Left lobe of liver (tissue), 2 donors: ENCODE results near the gene SNF8. TPM values are rescaled to one million over a fixed set of nuclear protein-coding genes. Genes with fewer than 3 reads are reported as not detected.
"Not testable (repeated sequence)": the region's sequence is repeated elsewhere in the genome, so short reads cannot be mapped to it uniquely, and the experiment has no call there.

Experiments used
- ATAC-seq: fragments of 200-7000 bp; cut with Tn5 transposase; one replicate; pipeline ENCODE4 v1.9.1; 2020; ENCODE audit warnings: mild to moderate bottlenecking, moderate library complexity
- DNase-seq: peaks from one replicate; pipeline ENCODE4 v3.0.0-alpha.2; 2020; ENCODE audit warnings: low spot score
- total RNA-seq: library from RNA; stranded (reverse); gene quantifications from one replicate; pipeline ENCODE4 v1.2.1, GENCODE V29; 2021
- donor health status: DM: no; HTN: no; CAD: no; lungs with moderate emphysema.
- donor health status: DM: no; HTN: yes; CAD: no.

Gene SNF8, protein sequence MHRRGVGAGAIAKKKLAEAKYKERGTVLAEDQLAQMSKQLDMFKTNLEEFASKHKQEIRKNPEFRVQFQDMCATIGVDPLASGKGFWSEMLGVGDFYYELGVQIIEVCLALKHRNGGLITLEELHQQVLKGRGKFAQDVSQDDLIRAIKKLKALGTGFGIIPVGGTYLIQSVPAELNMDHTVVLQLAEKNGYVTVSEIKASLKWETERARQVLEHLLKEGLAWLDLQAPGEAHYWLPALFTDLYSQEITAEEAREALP
- 53.4 TPM for total RNA-seq

DNA sequence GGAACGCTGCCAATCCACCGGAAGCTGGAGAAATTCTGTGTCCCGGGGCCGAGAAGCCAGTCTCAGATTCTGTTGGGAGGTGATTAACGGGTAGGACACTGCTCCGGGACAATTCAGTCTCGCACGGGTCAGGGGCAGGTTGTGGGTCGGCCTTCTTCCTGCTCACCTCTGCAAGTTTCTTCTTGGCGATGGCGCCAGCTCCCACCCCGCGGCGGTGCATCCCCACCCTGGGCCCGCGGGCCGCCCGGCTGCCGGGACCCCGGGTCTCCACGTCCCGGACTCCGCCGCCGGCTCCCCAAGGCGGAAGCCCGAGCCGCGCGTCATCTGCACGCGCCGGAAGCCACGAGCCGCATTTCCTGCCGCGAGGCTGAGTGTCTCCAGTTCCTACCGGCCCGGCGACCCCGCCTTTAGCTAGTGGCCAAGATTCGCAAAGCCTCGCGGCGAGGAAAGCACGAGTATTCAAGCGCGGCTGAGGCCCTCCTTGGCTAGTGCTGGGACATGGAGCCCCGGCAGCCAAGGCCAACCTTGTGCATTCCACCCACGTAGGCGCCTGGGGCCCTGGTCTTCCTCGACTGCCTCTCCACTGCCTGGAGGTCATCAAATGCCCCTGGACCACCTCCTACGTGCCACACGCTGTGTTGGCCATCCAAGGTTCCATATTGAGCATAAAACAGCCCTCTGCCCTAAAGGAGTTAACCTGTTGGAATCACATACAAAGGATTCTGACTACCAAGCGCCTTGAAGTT is at the start of gene SNF8:
SNF8 (minus strand) TSS at position 328 of the 746 bp plus-strand sequence; CDS start at position 220, 108 bp downstream.
- DNase-seq: peak; percentile 91
- ATAC-seq: peak; percentile 98

DNA sequence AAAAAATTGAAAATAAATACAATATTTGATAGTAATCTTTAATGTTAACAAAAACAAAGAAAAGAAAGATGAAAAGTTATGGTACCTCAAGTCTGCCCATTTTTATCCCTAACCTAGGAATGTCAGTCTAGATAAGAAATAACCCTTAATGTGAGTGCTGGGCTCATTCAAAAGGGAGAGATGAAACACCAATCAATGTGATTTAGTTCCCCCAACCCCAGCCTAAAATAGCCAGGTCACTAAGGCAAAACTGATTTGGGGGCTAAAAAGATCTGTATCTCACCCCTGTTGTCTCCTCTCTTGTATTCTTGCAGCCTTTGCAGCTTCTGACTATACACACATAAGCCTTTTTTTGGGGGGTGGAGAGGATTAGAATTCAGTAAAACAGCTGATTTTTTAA is 49.3 kb upstream of the SNF8 start:
- no peak for ATAC-seq
- DNase-seq: no peak

DNA sequence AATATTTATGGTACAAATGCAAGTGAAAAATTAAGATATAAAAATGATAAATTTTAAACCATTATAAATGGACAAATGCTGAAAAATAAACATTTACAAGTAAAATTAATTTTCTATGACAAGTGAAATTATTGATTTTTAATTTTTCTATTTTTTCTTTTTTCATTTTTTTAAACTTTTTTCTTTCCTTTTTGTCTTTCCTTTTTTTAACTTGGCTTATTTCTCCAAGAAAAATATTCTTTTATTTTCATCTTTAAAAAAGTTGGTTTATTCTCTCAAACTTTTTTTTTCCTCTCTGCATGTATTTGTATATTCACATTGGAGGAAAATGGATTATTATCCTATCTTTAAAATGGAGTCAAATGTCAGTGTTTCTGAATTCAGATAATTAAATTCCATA is 48.7 kb upstream of the SNF8 start:
- no peak for ATAC-seq
- DNase-seq: no peak

DNA sequence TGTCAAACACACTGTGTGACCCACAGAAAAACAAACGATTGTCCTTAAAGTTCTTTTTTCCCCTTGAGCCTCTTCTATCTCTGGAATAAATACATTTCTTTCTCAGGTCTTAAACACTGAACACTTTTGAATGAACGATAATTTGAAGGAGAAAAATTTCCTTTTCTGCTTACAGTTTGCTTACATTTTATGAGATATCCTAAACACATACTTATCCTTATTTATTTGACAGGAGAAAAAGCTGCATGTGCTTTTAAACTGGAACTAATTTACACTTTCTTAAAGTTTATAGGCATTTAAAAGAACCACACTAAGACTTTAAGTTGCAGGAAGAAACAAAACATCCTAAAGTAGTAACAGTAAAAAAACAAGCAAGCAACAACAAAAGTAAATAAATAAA is 47.8 kb upstream of the SNF8 start:
- DNase-seq (no peak), ATAC-seq (no peak)

DNA sequence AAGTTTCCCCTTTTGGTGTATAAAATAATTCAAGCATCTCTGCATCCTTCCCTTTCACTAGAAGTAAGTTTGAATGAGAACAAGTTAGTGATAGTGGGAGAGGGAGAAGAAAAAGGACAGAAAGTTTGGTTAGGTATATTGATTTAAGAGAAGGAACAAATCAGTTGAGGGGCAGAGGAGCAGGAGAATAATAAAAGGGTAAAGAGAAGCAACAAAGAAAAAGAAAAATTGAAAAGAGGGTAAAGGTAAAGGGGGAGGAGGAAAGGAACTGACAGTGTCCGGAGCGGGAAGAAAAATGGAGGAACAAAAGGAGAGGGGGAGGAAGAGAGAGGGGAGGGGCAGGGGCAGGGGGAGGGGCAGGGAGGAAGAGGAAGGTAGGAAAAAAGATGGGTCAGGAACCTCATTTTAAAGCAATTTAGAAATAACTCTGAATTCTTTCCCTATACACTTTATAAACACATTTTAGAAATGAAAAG is 46.3 kb upstream of the SNF8 start:
- ATAC-seq: no peak
- DNase-seq: no peak

DNA sequence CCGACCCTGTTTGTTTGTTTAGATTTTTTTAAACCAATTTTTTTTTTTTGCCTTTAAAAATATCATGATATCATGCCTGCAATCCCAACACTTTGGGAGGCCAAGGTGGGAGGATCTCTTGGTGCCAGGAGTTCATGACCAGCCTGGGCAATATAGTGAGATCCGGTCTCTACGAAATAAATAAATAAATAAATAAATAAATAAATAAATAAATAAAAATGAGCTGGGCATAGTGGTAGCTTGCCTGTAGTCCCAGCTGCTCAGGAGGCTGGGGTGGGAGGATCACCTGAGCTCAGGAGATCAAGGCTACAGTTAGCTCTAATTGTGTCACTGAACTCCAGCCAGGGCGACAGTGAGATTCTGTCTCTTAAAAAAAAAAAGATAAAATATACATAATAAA is 44.5 kb upstream of the SNF8 start:
- ATAC-seq: no peak
- DNase-seq: no peak

DNA sequence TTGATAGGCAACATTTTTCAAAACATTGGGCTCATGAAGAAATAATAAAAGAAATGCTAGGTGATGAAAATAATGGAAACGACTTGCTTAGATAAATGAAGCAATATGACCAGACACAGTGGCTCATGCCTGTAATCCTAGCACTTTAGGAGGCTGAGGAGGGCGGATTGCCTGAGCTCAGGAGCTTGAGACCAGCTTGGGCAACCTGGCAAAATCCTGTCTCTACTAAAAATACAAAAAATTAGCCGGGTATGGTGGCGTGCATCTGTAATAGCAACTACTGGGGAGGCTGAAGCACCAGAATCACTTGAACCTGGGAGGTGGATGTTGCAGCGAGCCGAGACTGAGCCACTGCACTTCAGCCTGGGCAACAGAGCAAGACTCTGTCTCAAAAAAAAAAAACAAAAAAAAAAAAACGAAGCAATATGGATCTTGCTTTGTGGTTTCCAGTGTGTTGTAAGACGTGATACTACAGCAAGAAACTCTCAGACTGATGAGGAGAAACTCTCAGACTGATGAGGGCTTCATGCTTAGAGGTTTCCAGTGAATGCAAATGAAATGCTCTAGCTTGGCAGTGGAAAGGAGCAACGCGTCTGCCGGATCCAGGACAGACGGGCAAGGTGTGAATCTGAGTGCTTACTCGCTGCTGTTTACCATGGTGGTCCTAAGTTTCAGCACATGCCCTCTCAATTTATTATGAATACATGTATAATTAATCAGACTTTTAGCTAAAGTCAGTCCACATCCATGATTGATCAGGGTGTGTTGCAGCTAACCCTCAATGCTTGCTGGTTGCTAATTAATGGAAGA is 41.0 kb upstream of the SNF8 start:
- ATAC-seq (no peak), DNase-seq (peak; percentile 12)

DNA sequence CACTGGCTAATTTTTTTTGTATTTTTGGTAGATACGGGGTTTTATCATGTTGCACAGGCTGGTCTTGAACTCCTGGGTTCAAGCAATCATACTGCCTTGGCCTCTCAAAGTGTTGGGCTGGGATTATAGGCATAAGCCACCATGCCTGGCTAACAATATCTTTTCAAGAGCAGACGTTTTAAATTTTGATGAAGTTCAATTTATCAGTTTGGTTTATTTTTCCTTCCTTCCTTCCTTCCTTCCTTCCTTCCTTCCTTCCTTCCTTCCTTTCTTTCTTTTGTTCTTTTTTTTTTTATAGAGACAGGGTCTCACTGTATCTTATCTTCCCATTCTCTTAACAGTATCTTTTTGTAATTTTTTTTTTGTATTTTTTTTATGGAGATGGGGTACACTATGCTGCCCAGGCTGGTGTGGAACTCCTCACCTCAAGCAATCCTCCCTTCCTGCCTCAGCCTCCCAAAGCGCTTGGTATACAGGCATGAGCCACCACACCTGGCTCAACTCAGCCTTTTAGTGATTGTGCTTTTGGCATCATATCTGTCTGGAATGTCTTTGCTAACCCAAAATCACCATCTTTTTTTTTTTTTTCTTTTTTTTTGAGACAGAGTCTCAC is 37.4 kb upstream of the SNF8 start:
- DNase-seq (no peak), ATAC-seq (no peak)

DNA sequence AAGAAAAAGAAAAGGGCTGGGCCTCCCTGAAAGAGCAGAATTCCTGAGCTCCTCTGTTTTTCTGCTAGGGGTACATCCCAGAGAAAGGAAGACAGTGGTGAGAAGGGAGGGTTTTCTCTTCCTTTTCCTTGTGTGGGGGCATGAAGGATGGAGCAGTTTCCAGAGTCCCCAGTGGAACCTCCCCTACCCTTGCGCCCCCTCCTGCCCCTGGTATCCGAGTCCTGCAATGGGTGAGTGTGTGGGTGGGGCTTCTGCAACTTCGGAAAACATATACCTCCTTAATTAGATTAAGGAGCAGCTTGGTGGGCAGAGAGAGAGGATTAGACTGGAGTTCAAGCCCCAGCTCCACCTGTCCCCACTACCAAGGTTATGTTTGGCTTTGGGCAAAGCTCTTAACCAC is 29.2 kb upstream of the SNF8 start:
- ATAC-seq: no peak
- no peak for DNase-seq

DNA sequence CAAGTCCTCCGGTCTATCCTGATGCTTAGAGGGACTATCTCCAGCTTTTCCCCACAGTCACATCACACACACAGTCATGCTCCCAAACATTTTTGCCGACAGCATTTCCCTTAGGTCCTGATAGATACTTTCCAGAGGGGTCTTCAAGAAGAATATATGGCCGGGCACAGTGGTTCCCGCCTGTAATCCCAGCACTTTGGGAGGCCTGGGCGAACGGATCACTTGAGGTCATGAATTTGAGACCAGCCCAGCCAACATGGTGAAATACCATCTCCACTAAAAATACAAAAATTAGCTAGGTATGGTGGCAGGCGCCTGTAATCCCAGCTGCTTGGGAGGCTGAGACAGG is 28.1 kb upstream of the SNF8 start:
- DNase-seq (no peak), ATAC-seq (no peak)

DNA sequence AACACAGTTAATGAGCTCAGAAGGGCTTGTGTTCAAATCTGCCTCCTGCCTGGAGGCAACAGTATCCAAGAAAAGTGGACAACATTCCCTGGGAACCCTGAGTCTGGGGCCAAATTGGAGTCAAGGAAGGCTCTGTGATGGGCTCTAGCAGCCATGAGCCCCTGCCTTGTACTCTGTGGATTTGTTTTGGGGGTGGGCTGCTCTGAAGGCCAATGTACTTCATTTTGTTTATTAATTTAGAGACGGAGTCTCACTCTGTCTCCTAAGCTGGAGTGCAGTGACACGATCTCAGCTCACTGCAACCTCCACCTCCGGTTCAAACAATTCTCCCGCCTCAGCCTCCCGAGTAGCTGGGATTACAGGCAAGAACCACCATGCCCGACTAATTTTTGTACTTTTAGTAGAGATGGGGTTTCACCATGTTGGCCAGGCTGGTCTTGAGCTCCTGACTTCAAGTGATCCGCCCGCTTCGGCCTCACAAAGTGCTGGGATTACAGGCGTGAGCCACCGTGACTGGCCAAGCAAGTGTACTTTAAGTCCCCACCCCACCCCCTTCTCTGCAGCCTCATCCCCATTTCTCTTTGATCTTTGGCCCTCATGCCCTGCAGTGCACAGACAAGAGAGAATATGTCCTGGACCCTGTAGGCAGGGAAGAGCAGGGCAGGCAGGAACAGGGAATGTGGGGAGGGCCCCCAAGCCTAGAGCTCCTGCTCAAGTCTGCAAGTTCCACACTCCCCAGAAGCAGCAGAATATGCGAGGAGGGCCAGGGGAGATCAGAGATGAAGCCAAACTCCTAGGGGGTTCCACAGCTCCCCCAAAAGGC is 26.4 kb upstream of the SNF8 start:
- DNase-seq: no peak
- ATAC-seq: no peak

DNA sequence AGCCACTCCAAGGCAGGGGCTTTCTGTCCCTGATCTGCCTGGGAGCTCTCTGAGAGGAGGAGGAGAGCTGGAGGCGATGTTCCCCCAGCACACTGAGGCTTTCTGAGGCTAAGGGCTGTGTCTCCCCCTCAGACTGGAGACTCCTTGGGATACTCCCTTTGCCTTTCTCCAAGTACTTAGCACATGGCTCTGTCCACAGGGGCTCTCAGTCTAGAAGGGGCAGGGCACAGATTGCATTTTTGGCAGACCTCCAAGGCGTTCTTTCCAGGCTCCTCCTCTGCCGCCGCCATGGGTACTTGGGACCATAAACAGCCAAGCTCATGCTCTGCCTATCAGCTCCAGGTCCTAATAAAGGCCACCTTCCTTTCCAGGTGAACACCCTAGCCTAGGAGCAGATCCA is 25.6 kb upstream of the SNF8 start:
- DNase-seq: no peak
- ATAC-seq: no peak

DNA sequence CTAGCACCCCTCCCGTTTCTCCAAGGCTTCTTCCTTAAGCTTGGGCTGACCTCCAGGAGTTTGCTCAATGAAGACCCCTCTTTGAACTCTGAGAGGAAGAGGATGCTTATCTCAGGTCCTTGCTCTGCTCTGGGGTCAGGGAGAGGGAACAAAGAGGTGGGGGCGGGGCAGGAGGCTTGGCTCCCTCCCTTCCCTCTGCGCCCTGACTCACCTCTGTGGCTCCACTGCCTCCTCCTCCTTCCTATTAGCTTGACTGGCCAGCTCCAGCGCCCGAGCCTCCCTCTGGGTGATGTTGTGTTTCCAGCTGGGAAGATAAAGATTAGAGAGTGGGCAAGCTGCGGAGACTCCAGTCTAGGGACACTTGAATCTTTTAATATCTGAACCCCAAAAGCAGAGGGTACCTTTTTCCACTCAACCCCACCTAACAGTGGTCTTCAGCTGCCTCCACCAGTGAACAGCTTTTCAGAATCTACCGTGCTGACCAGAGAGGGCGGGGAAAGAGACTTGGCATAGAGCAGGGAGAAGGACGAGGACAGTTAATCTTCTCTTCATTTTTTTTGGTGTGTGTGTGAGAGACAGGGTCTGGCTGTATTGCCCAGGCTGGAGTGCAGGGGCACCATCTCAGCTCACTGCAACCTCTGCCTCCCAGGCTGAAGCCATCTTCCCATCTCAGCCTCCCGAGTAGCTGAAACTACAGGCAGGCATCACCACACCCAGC is 17.0 kb upstream of the SNF8 start:
- DNase-seq (no peak), ATAC-seq (no peak)

DNA sequence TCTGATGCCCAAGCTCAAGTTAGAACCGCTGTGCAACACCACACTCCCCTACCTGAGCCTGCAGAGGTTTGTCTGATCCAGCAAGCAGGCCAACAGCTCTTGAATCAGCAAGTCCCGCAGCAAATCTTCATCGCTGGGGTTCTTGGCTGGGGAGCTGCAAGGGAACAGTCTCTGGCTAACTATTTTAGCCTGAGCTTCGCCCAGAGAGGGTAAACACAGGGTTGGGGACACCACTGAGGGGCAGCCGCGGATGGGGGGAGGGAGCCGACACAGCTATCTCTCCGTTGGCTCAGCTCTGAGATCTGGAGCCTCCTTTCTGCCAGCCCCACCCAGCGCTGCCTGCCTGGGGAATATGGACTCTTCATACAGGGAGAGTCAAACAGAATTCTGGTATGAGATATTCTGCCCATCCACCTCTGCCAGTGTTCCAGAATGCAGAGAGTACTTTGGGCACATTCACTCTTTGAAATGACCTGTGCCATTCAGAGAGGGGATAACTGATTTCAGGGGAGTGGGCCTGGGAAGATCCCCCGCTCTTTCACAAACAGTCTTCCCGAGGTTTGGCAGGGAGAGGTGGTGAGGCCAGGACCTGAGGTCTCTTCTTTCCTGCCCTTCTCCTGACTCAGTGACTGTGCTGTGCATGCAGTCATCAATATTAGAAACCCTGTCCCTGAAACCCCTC is 16.3 kb upstream of the SNF8 start:
- ATAC-seq: no peak
- no peak for DNase-seq

DNA sequence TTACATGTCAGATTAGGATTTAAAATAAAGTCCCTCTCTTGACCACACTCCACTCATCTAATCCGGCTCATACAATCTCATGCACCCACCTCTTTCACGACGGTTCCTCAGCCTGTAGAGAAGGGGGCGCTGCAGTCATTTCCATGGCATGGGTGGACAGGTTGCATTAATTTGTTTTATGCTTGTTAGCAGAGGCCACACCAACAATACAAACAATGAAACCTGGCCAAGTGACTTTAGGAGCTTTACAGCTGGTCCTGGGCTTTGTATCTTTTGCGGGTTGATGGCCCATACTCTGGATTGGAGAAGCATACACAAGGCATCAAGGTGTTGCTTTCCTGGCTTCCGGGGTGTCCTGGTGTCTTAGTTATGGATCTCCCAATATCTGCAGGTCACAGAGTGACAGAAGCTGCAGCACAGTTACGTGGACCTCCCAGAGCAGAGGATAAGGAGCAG is 9.7 kb upstream of the SNF8 start:
- DNase-seq (no peak), ATAC-seq (no peak)

DNA sequence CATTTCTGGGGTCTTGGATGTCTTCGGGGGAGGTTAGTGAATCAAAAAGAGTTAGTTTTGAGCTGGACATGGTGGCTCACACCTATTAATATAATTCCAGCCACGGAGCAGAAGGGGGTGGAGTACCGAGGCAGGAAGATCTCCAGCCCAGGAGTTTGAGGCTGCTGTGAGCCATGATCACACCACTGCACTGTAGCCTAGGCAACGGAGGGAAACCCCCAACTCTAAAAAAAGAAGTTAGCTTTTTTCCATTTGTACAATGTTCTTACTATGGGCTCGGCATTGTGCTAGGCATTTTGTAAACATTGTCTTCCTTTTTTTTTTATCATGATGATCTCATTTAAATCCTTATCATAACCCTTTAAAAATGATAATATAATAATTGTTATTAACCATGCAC is 8.3 kb upstream of the SNF8 start:
- DNase-seq: no peak
- ATAC-seq: no peak

DNA sequence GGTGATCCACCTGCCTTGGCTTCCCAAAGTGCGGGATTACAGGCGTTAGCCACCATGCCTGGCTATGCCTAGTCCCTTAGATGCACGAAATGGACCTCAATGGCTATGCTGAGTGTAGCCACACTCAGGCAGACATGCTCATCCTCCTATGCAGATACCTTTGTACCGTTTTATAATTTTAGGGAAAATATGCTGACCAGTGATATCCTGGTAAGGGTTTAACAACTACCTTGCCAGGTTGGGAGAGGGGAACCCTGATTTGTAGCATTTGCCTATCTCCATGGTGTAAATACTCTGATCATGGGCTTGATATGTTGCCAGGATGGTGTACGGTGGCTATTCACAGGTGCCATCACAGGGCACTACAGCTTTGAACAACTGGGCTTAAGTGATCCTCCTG is 6.9 kb upstream of the SNF8 start:
- DNase-seq (no peak), ATAC-seq (no peak)

DNA sequence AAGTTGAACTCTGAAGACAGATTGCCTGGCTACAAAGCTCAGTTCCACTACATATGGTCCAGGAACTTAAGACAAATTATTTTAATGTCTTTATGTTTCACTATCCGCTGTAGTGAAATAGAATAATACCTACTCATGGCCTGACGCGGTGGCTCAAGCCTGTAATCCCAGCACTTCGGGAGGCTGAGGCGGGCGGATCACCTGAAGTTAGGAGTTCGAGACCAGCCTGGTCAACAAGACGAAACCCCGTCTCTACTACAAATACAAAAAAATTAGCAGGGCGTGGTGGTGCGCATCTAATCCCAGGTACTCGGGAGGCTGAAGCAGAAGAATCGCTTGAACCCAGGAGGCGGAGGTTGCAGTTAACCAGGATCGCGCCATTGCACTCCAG is 614 bp upstream of the SNF8 start:
- ATAC-seq, DNase-seq: not testable (repeated sequence)

DNA sequence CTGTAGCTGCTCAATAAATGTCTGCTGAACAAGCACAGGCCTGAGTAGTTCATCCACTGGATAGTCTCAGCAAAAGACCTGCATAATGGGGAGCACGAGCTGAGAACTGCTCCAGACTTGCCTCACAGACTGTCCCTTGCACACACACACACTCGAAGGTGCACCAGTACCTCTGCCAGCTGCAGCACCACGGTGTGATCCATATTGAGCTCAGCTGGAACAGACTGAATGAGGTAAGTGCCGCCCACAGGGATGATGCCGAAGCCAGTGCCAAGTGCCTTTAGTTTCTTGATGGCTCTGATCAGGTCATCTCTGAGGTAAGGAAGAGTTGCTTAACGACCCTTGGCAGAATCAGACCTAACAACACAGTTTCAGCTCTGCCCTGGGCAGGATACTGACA is 11.6 kb downstream of the SNF8 start:
- ATAC-seq (no peak), DNase-seq (no peak)
